Activated effector memory CD4-positive, alpha-beta T cell treated with anti-CD3 and anti-CD28 coated beads, Interleukin-2, amount 50 U/mL, for 16 hours (primary cell): ENCODE measurements around the gene NEO1.
"Not testable (repeated sequence)": the region's sequence is repeated elsewhere in the genome, so short reads cannot be mapped to it uniquely, and the experiment has no call there.

Source experiments
- DNase-seq: peaks from one replicate; pipeline ENCODE4 v3.0.0-alpha.2; 2020

Gene NEO1

GRCh38 chr15:73210630-73211029 lies 158.4 kb downstream of the NEO1 start:
- no peak for DNase-seq

- DNase-seq, result no peak
Observed at GRCh38 chr15:73212424-73212823, 160.2 kb downstream of the NEO1 start.

GRCh38 chr15:73221450-73221849 lies 169.2 kb downstream of the NEO1 start:
- not testable (repeated sequence) for DNase-seq

GRCh38 chr15:73225358-73226015 lies 173.2 kb downstream of the NEO1 start:
- DNase-seq, result peak; percentile 76

- no peak for DNase-seq
Observed at GRCh38 chr15:73226093-73226814, 174.0 kb downstream of the NEO1 start.

GRCh38 chr15:73227433-73228056 lies 175.3 kb downstream of the NEO1 start:
- no peak for DNase-seq

- no peak for DNase-seq
Observed at GRCh38 chr15:73228128-73228646, 175.9 kb downstream of the NEO1 start.

- no peak for DNase-seq
Observed at GRCh38 chr15:73231661-73232419, 179.6 kb downstream of the NEO1 start.

- no peak for DNase-seq
Observed at GRCh38 chr15:73232776-73233175, 180.5 kb downstream of the NEO1 start.

GRCh38 chr15:73233623-73234022 lies 181.4 kb downstream of the NEO1 start:
- no peak for DNase-seq

- no peak for DNase-seq
Observed at GRCh38 chr15:73237910-73238309, 185.6 kb downstream of the NEO1 start.

GRCh38 chr15:73239564-73240215 lies 187.4 kb downstream of the NEO1 start:
- no peak for DNase-seq

GRCh38 chr15:73240866-73241499 lies 188.7 kb downstream of the NEO1 start:
- DNase-seq, result peak; percentile 89

GRCh38 chr15:73244333-73244732 lies 192.1 kb downstream of the NEO1 start:
- DNase-seq, result no peak

GRCh38 chr15:73246439-73246838 lies 194.2 kb downstream of the NEO1 start:
- DNase-seq, result no peak

GRCh38 chr15:73246898-73247297 lies 194.6 kb downstream of the NEO1 start:
- DNase-seq, result no peak

- DNase-seq, result no peak
Observed at GRCh38 chr15:73247331-73247730, 195.1 kb downstream of the NEO1 start.

GRCh38 chr15:73249499-73249898 lies 197.2 kb downstream of the NEO1 start:
- no peak for DNase-seq

GRCh38 chr15:73254598-73254997 lies 202.3 kb downstream of the NEO1 start:
- no peak for DNase-seq

- no peak for DNase-seq
Observed at GRCh38 chr15:73258271-73259108, 206.2 kb downstream of the NEO1 start.

- no peak for DNase-seq
Observed at GRCh38 chr15:73264881-73265280, 212.6 kb downstream of the NEO1 start.
